ENCODE measurements around the gene TICAM2.

DNA sequence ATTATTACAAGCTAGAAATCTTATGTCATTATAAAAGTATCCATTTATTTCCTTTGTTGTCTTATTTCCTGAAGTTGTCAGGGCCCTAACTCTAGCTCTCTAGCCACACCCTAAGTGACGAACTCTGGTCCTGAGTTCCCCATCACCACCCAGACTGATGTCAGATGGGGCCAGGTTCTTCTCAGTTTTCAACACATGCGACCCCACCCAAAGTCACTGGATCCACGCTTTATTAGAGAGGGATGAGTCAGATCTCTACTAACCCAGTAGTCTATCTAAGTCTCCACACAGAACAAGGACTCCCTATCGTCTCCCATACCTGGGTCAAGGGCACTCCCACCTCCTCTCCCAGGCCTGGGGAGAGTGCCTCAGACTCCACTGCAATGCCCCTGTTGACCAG is 50.9 kb downstream of the TICAM2 start:
- TF ChIP-seq, protein P1, sequence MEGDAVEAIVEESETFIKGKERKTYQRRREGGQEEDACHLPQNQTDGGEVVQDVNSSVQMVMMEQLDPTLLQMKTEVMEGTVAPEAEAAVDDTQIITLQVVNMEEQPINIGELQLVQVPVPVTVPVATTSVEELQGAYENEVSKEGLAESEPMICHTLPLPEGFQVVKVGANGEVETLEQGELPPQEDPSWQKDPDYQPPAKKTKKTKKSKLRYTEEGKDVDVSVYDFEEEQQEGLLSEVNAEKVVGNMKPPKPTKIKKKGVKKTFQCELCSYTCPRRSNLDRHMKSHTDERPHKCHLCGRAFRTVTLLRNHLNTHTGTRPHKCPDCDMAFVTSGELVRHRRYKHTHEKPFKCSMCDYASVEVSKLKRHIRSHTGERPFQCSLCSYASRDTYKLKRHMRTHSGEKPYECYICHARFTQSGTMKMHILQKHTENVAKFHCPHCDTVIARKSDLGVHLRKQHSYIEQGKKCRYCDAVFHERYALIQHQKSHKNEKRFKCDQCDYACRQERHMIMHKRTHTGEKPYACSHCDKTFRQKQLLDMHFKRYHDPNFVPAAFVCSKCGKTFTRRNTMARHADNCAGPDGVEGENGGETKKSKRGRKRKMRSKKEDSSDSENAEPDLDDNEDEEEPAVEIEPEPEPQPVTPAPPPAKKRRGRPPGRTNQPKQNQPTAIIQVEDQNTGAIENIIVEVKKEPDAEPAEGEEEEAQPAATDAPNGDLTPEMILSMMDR (IDR thresholded peaks at IDR 0.05 in 8 of 11, conservative IDR thresholded peaks at IDR 0.05 in 3 of 11), result no peak
- TF ChIP-seq POLR2A (IDR thresholded peaks at IDR 0.05), result no peak

All from spleen (tissue), 7 donors.